ENCODE measurements around the gene ESR2. TPM values are rescaled to one million over a fixed set of nuclear protein-coding genes. Genes with fewer than 3 reads are reported as not detected.

The ESR2 gene
- total RNA-seq, 1 experiment from 2014 or later, result 0.07 TPM

GRCh38 chr14:64095620-64096019 lies 198.6 kb downstream of the ESR2 start:
- no peak for DNase-seq (ENCODE audit: extremely low read depth, low read depth)

- no peak for DNase-seq (ENCODE audit: extremely low read depth, low read depth)
These were observed 201.2 kb downstream of the ESR2 start for GRCh38 chr14:64092940-64093339.

GRCh38 chr14:64092338-64092737 lies 201.8 kb downstream of the ESR2 start:
- no peak for DNase-seq (ENCODE audit: extremely low read depth, low read depth)

GRCh38 chr14:64091217-64091616 lies 203.0 kb downstream of the ESR2 start:
- no peak for DNase-seq (ENCODE audit: extremely low read depth, low read depth)

GRCh38 chr14:64089920-64090319 lies 204.3 kb downstream of the ESR2 start:
- no peak for DNase-seq (ENCODE audit: extremely low read depth, low read depth)

- DNase-seq (ENCODE audit: extremely low read depth, low read depth), result no peak
These were observed 205.6 kb downstream of the ESR2 start for GRCh38 chr14:64088647-64088964.

- DNase-seq (ENCODE audit: extremely low read depth, low read depth), result no peak
These were observed 211.3 kb downstream of the ESR2 start for GRCh38 chr14:64082837-64083236.

- DNase-seq (ENCODE audit: extremely low read depth, low read depth), result no peak
These were observed 212.9 kb downstream of the ESR2 start for GRCh38 chr14:64081174-64081746.

GRCh38 chr14:64080452-64080851 lies 213.7 kb downstream of the ESR2 start:
- no peak for DNase-seq (ENCODE audit: extremely low read depth, low read depth)

GRCh38 chr14:64075613-64076005 lies 218.6 kb downstream of the ESR2 start:
- DNase-seq (ENCODE audit: extremely low read depth, low read depth), result no peak

GRCh38 chr14:64074961-64075612 lies 219.1 kb downstream of the ESR2 start:
- peak; percentile 28 for DNase-seq (ENCODE audit: extremely low read depth, low read depth)

GRCh38 chr14:64069634-64070359 lies 224.4 kb downstream of the ESR2 start:
- DNase-seq (ENCODE audit: extremely low read depth, low read depth), result no peak

GRCh38 chr14:64064447-64064846 lies 229.7 kb downstream of the ESR2 start:
- DNase-seq (ENCODE audit: extremely low read depth, low read depth), result no peak

GRCh38 chr14:64062381-64063115 lies 231.6 kb downstream of the ESR2 start:
- DNase-seq (ENCODE audit: extremely low read depth, low read depth), result no peak

GRCh38 chr14:64061706-64062105 lies 232.5 kb downstream of the ESR2 start:
- no peak for DNase-seq (ENCODE audit: extremely low read depth, low read depth)

- DNase-seq (ENCODE audit: extremely low read depth, low read depth), result no peak
These were observed 233.1 kb downstream of the ESR2 start for GRCh38 chr14:64061115-64061514.

- peak; percentile 54 for DNase-seq (ENCODE audit: extremely low read depth, low read depth)
These were observed 233.5 kb downstream of the ESR2 start for GRCh38 chr14:64060648-64061096.

GRCh38 chr14:64060199-64060545 lies 234.0 kb downstream of the ESR2 start:
- no peak for DNase-seq (ENCODE audit: extremely low read depth, low read depth)

GRCh38 chr14:64059454-64060198 lies 234.5 kb downstream of the ESR2 start:
- no peak for DNase-seq (ENCODE audit: extremely low read depth, low read depth)

- DNase-seq (ENCODE audit: extremely low read depth, low read depth), result no peak
These were observed 240.2 kb downstream of the ESR2 start for GRCh38 chr14:64053694-64054669.

All from NCI-H460 (cell line).